H9 (cell line): ENCODE results near the gene ZC3HAV1L. TPM values are rescaled to one million over a fixed set of nuclear protein-coding genes. Genes with fewer than 3 reads are reported as not detected.

Experiments
- DNase-seq: peaks from one replicate; pipeline ENCODE4 v3.0.0-alpha.2; 2017
- H2AFZ ChIP-seq: one replicate; pipeline ENCODE4 v1.6.1; 2013; ENCODE audit warnings: mild to moderate bottlenecking, low read length, control low read depth, moderate library complexity
- H2AK5ac ChIP-seq: 2 replicates; pipeline ENCODE4 v1.6.1; 2013; ENCODE audit warnings: low read length, control low read depth, mixed read lengths; ENCODE audit not compliant: insufficient read length
- H2BK120ac ChIP-seq: one replicate; pipeline ENCODE4 v1.6.1; 2013; ENCODE audit warnings: low read depth, mild to moderate bottlenecking, low read length, control low read depth, inconsistent platforms; ENCODE audit not compliant: poor library complexity, severe bottlenecking
- H2BK12ac ChIP-seq: 2 replicates; pipeline ENCODE4 v1.6.1; 2013; ENCODE audit warnings: low read length, control low read depth, mixed read lengths, low read depth; ENCODE audit not compliant: insufficient read length
- H2BK15ac ChIP-seq: 2 replicates; pipeline ENCODE4 v1.6.1; 2013; ENCODE audit warnings: low read depth, low read length, control low read depth
- H2BK20ac ChIP-seq: one replicate; pipeline ENCODE4 v1.6.1; 2013; ENCODE audit warnings: low read depth, mild to moderate bottlenecking, low read length, control low read depth, inconsistent platforms; ENCODE audit not compliant: poor library complexity, severe bottlenecking
- H2BK5ac ChIP-seq: 2 replicates; pipeline ENCODE4 v1.6.1; 2013; ENCODE audit warnings: low read length, control low read depth, mixed read lengths; ENCODE audit not compliant: insufficient read length
- H3K14ac ChIP-seq: 2 replicates; pipeline ENCODE4 v1.6.1; 2013; ENCODE audit warnings: low read length, control low read depth; ENCODE audit not compliant: insufficient read depth
- H3K18ac ChIP-seq: 2 replicates; pipeline ENCODE4 v1.6.1; 2013; ENCODE audit warnings: low read depth, mild to moderate bottlenecking, mixed read lengths, low read length, control low read depth; ENCODE audit not compliant: insufficient read length
- H3K23ac ChIP-seq: 2 replicates; pipeline ENCODE4 v1.6.1; 2013; ENCODE audit warnings: low read length, control low read depth, mixed read lengths, low read depth; ENCODE audit not compliant: insufficient read length
- H3K23me2 ChIP-seq: 2 replicates; pipeline ENCODE4 v1.6.1; 2013; ENCODE audit warnings: low read depth, mild to moderate bottlenecking, mixed read lengths, low read length, control low read depth; ENCODE audit not compliant: insufficient read length, poor library complexity, severe bottlenecking
- H3K27ac ChIP-seq: 2 replicates; pipeline ENCODE4 v1.5.1; 2013; ENCODE audit warnings: low read length, control low read depth, mixed read lengths, low read depth; ENCODE audit not compliant: insufficient read length
- H3K27me3 ChIP-seq: 2 replicates; pipeline ENCODE4 v1.6.1; 2013; ENCODE audit warnings: low read length, control low read depth, inconsistent platforms; ENCODE audit not compliant: insufficient read depth
- H3K4ac ChIP-seq: 2 replicates; pipeline ENCODE4 v1.6.1; 2013; ENCODE audit warnings: low read depth, mild to moderate bottlenecking, control low read depth, inconsistent platforms, low read length, moderate library complexity
- H3K4me1 ChIP-seq: 2 replicates; pipeline ENCODE4 v1.6.1; 2013; ENCODE audit warnings: low read length, control low read depth, inconsistent platforms; ENCODE audit not compliant: insufficient read depth
- H3K4me2 ChIP-seq: 2 replicates; pipeline ENCODE4 v1.6.1; 2013; ENCODE audit warnings: low read length, control low read depth, mixed read lengths; ENCODE audit not compliant: insufficient read length, insufficient read depth
- H3K56ac ChIP-seq: 2 replicates; pipeline ENCODE4 v1.6.1; 2013; ENCODE audit warnings: low read depth, mild to moderate bottlenecking, mixed read lengths, low read length, control low read depth; ENCODE audit not compliant: insufficient read length
- H3K79me1 ChIP-seq: 2 replicates; pipeline ENCODE4 v1.6.1; 2013; ENCODE audit warnings: low read depth, mild to moderate bottlenecking, moderate library complexity, low read length, control low read depth, inconsistent platforms; ENCODE audit not compliant: insufficient read depth, poor library complexity, severe bottlenecking
- H3K79me2 ChIP-seq: 2 replicates; pipeline ENCODE4 v1.6.1; 2013; ENCODE audit warnings: low read length, control low read depth, inconsistent platforms; ENCODE audit not compliant: insufficient read depth
- H3K9ac ChIP-seq: 2 replicates; pipeline ENCODE4 v1.6.1; 2013; ENCODE audit warnings: low read length, control low read depth, mixed read lengths; ENCODE audit not compliant: insufficient read length; ENCODE audit errors: extremely low read depth
- H3K9me3 ChIP-seq: one replicate; pipeline ENCODE4 v1.6.1; 2013; ENCODE audit warnings: low read depth, low read length, inconsistent platforms; ENCODE audit not compliant: control insufficient read depth
- H3T11ph ChIP-seq: one replicate; pipeline ENCODE4 v1.6.1; 2013; ENCODE audit warnings: mild to moderate bottlenecking, low read length, control low read depth, inconsistent platforms
- H4K20me1 ChIP-seq: one replicate; pipeline ENCODE4 v1.6.1; 2013; ENCODE audit not compliant: control insufficient read depth, insufficient read length, insufficient read depth
- H4K5ac ChIP-seq: 2 replicates; pipeline ENCODE4 v1.6.1; 2013; ENCODE audit warnings: low read depth, mild to moderate bottlenecking, mixed read lengths, low read length, control low read depth; ENCODE audit not compliant: insufficient read length
- H4K8ac ChIP-seq: replicated peaks from 2 replicates; pipeline ENCODE4 v1.6.1; 2013; ENCODE audit warnings: low read length, control low read depth, mixed read lengths, low read depth; ENCODE audit not compliant: insufficient read length
- H4K91ac ChIP-seq: 2 replicates; pipeline ENCODE4 v1.6.1; 2013; ENCODE audit warnings: low read depth, mild to moderate bottlenecking, moderate library complexity, mixed read lengths, low read length, control low read depth; ENCODE audit not compliant: insufficient read length
- H3K27ac Mint-ChIP-seq, 3 experiments: 2 replicates in 2 of 3; 3 replicates in 1 of 3; pipeline ENCODE4 v1.8.0; 2020 to 2021; ENCODE audit warnings: mixed read lengths in 3 of 3, mild to moderate bottlenecking in 1 of 3, moderate library complexity in 1 of 3
- H3K27me3 Mint-ChIP-seq: 2 replicates; pipeline ENCODE4 v1.8.0; 2021; ENCODE audit warnings: low read depth, mild to moderate bottlenecking, moderate library complexity, mixed read lengths
- H3K36me3 Mint-ChIP-seq, 3 experiments: 2 replicates in 2 of 3; 3 replicates in 1 of 3; pipeline ENCODE4 v1.8.0; 2020 to 2021; ENCODE audit warnings: low read depth in 3 of 3, mixed read lengths in 3 of 3; ENCODE audit not compliant: insufficient read depth in 1 of 3
- H3K4me1 Mint-ChIP-seq, 2 experiments: 2 replicates each; pipeline ENCODE4 v1.8.0; 2020; ENCODE audit warnings: mixed read lengths in 2 of 2
- H3K4me3 Mint-ChIP-seq, 2 experiments: 2 replicates in 1 of 2; 3 replicates in 1 of 2; pipeline ENCODE4 v1.8.0; 2020 to 2021; ENCODE audit warnings: mild to moderate bottlenecking in 2 of 2, mixed read lengths in 2 of 2, moderate library complexity in 1 of 2
- H3K9me3 Mint-ChIP-seq, 2 experiments: 2 replicates in 1 of 2; 3 replicates in 1 of 2; pipeline ENCODE4 v1.8.0; 2020; ENCODE audit warnings: mild to moderate bottlenecking in 2 of 2, mixed read lengths in 2 of 2, moderate library complexity in 1 of 2
- WGBS: extraction: QIAGEN DNeasy Blood & Tissue Kit; methylation state at CpG from one replicate; pipeline ENCODE4 v1.1.7; 2013; ENCODE audit warnings: missing lambda C conversion rate, low lambda C conversion rate, mixed read lengths; ENCODE audit not compliant: insufficient read length; ENCODE audit errors: extremely low coverage; 5-methylcytosine and 5-hydroxymethylcytosine counted together
- total RNA-seq: library from RNA; stranded (reverse); gene quantifications from 2 replicates; pipeline ENCODE4 v1.2.1, GENCODE V29; 2021
- TF ChIP-seq, protein P1 (sequence below): fragments of 200-600 bp; sonication (generic); conservative IDR thresholded peaks from 3 replicates; pipeline ENCODE4 v1.8.0; 2021; ENCODE audit warnings: antibody characterized with exemption, mild to moderate bottlenecking

Gene ZC3HAV1L
- total RNA-seq, 1 experiment from 2014 or later, result not detected

DNA sequence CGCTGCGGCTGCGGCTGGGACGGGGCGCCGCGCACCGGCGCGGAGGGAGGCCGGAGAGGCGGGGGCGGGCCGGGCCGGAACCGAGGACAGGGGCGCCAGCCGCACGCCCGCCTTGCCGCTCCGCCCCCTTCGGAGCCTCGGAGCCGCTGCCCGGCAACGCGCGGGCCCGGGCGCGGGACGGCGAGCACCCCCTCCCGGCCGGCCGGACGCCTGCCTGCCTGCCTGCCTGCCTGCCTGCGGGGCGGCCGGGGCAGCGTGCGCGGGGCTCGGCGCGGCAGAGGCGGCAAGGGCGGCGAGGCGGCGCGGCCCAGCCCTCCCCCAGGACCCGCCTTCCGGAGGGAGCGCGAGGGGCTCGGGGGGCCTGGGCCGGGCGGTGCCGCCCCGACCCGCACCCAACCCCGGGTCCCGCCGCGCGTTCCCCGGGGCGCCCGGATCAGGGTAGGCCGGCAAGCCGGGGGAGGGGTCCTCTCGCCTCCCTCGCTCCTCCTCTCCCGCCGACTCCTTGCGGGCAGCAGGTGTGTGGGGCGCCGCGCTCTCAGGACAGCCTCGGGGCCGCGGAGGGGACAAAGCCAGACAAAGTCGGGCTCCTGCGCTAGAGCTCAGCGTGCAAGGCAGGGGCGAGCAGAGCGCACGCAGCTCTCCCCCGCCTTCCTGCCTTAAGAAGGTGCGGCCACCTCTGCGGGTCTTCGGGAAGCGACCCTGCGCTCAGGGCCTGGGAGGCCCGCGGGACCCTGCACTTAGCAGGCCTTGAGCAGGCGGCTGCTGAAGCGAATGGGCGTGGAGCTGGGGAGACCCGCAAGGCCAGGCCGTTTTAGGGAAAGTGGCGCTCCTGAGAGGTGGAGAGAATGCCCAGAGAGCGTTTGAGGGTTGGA is 54.3 kb downstream of the ZC3HAV1L start, which contains the start of gene KIAA1549:
Gene KIAA1549 (minus strand): TSS at position 58 of the 872 bp plus-strand sequence. CDS start 120 bp downstream, outside the sequence.
- peaks cover 13% of the 10 kb centered on the region for H3K23me2 ChIP-seq
- peak within 1 kb of the TSS; percentile 3 to 94 (median 78); a peak in 6 of 7 replicates for H3K27ac Mint-ChIP-seq
- no peaks in the 10 kb centered on the region for H4K20me1 ChIP-seq
- peaks cover 2 to 7% (median 3%) of the 10 kb centered on the region in 3 experiments; a peak in 4 of 7 replicates for H3K36me3 Mint-ChIP-seq
- no peak within 1 kb of the TSS for H3K27ac ChIP-seq
- H3K9ac ChIP-seq, result peak within 1 kb of the TSS; percentile 75
- H3T11ph ChIP-seq, result no peak within 1 kb of the TSS
- peaks cover 34 to 36% of the 10 kb centered on the region in 2 experiments for H3K4me1 Mint-ChIP-seq
- TF ChIP-seq, protein P1, sequence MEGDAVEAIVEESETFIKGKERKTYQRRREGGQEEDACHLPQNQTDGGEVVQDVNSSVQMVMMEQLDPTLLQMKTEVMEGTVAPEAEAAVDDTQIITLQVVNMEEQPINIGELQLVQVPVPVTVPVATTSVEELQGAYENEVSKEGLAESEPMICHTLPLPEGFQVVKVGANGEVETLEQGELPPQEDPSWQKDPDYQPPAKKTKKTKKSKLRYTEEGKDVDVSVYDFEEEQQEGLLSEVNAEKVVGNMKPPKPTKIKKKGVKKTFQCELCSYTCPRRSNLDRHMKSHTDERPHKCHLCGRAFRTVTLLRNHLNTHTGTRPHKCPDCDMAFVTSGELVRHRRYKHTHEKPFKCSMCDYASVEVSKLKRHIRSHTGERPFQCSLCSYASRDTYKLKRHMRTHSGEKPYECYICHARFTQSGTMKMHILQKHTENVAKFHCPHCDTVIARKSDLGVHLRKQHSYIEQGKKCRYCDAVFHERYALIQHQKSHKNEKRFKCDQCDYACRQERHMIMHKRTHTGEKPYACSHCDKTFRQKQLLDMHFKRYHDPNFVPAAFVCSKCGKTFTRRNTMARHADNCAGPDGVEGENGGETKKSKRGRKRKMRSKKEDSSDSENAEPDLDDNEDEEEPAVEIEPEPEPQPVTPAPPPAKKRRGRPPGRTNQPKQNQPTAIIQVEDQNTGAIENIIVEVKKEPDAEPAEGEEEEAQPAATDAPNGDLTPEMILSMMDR, result no peak; the same call in 2 of the 3 replicates
- WGBS, result no CpG with 5 or more reads among the region's 105 CpGs
- peaks cover 7% of the 10 kb centered on the region for H3K27me3 Mint-ChIP-seq
- no peak within 1 kb of the TSS for H2BK20ac ChIP-seq
- peak within 1 kb of the TSS; percentile 69 for H3K18ac ChIP-seq
- peaks cover 1 to 3% of the 10 kb centered on the region in 2 experiments; a peak in 1 of 5 replicates for H3K9me3 Mint-ChIP-seq
- H3K14ac ChIP-seq, result peak within 1 kb of the TSS; percentile 88
- H3K9me3 ChIP-seq, result no peaks in the 10 kb centered on the region
- peak; percentile 76 for DNase-seq
- peak within 1 kb of the TSS; percentile 96 for H3K4me2 ChIP-seq
- H4K8ac ChIP-seq, result no peak within 1 kb of the TSS
- H4K5ac ChIP-seq, result no peak within 1 kb of the TSS
- H2BK120ac ChIP-seq, result no peak within 1 kb of the TSS
- no peak within 1 kb of the TSS for H2AK5ac ChIP-seq
- H3K4me3 Mint-ChIP-seq, result peak within 1 kb of the TSS; percentile 89 to 94
- H3K23ac ChIP-seq, result no peak within 1 kb of the TSS
- no peaks in the 10 kb centered on the region; the same call in 1 of the 2 replicates for H3K27me3 ChIP-seq
- H3K56ac ChIP-seq, result no peak within 1 kb of the TSS
- no peak within 1 kb of the TSS; the same call in 1 of the 2 replicates for H2BK15ac ChIP-seq
- peaks cover 3% of the 10 kb centered on the region; the same call in 1 of the 2 replicates for H3K79me2 ChIP-seq
- H3K79me1 ChIP-seq, result no peaks in the 10 kb centered on the region
- no peak within 1 kb of the TSS for H2BK5ac ChIP-seq
- peaks cover 2% of the 10 kb centered on the region; the same call in 1 of the 2 replicates for H3K4me1 ChIP-seq
- H2BK12ac ChIP-seq, result no peak within 1 kb of the TSS
- no peak within 1 kb of the TSS for H3K4ac ChIP-seq
- H4K91ac ChIP-seq, result no peak within 1 kb of the TSS
- peak within 1 kb of the TSS; percentile 7 for H2AFZ ChIP-seq
